Keratinocyte (primary cell): ENCODE measurements around the gene GMIP.

Source experiments
- EZH2 ChIP-seq: IDR thresholded peaks from one replicate; pipeline ENCODE4 v1.6.1; 2012; ENCODE audit warnings: inconsistent platforms, mild to moderate bottlenecking, low read length, moderate library complexity
- TF ChIP-seq, protein P1 (sequence below), 3 experiments: IDR thresholded peaks in 1 of 3; conservative IDR thresholded peaks in 1 of 3; optimal IDR thresholded peaks in 1 of 3; 2 replicates in 2 of 3; 3 replicates in 1 of 3; pipeline versions ENCODE3 to v1.5.1; 2011; ENCODE audit warnings: low read length in 3 of 3, mild to moderate bottlenecking in 3 of 3, moderate library complexity in 2 of 3, control low read depth in 1 of 3, inconsistent platforms in 1 of 3; ENCODE audit not compliant: insufficient read depth in 2 of 3; ENCODE audit errors: extremely low read depth in 1 of 3

GRCh38 chr19:19613506-19613905 lies 30.0 kb downstream of the GMIP start:
- TF ChIP-seq, protein P1, sequence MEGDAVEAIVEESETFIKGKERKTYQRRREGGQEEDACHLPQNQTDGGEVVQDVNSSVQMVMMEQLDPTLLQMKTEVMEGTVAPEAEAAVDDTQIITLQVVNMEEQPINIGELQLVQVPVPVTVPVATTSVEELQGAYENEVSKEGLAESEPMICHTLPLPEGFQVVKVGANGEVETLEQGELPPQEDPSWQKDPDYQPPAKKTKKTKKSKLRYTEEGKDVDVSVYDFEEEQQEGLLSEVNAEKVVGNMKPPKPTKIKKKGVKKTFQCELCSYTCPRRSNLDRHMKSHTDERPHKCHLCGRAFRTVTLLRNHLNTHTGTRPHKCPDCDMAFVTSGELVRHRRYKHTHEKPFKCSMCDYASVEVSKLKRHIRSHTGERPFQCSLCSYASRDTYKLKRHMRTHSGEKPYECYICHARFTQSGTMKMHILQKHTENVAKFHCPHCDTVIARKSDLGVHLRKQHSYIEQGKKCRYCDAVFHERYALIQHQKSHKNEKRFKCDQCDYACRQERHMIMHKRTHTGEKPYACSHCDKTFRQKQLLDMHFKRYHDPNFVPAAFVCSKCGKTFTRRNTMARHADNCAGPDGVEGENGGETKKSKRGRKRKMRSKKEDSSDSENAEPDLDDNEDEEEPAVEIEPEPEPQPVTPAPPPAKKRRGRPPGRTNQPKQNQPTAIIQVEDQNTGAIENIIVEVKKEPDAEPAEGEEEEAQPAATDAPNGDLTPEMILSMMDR (optimal IDR thresholded peaks at IDR 0.05 in 1 of 3, IDR thresholded peaks at IDR 0.05 in 1 of 3, conservative IDR thresholded peaks at IDR 0.05 in 1 of 3; ENCODE audit: extremely low read depth in 1 of 3, insufficient read depth in 2 of 3, low read length in 3 of 3), result peak in 1 of 3 experiments; percentile 3
- no peak for TF ChIP-seq EZH2
